Smooth muscle cell (in vitro differentiated cells): Measurements from ENCODE around the gene RGS12. TPM values are rescaled to one million over a fixed set of nuclear protein-coding genes. Genes with fewer than 3 reads are reported as not detected.

Experiments
- DNase-seq: peaks from one replicate; lab custom pipeline; 2025; ENCODE audit not compliant: unreplicated experiment; lab: John Stamatoyannopoulos, UW
- H2AFZ ChIP-seq: fragments of 200-600 bp; sonication (generic); 2 replicates; pipeline ENCODE4 v1.6.0; 2016; ENCODE audit warnings: antibody characterized with exemption, low read depth, mild to moderate bottlenecking
- H3F3A ChIP-seq: fragments of 200-600 bp; sonication (generic); 2 replicates; pipeline ENCODE4 v1.6.0; 2017; ENCODE audit warnings: antibody characterized with exemption, low read depth
- H3K27ac ChIP-seq: fragments of 200-600 bp; sonication (generic); 2 replicates; pipeline ENCODE4 v1.5.1; 2016; ENCODE audit warnings: low read depth, mild to moderate bottlenecking
- H3K27me3 ChIP-seq: fragments of 200-600 bp; sonication (generic); 2 replicates; pipeline ENCODE4 v1.6.1; 2016; ENCODE audit warnings: low read depth, mild to moderate bottlenecking
- H3K36me3 ChIP-seq: fragments of 200-600 bp; sonication (generic); 2 replicates; pipeline ENCODE4 v1.5.1; 2016; ENCODE audit warnings: low read depth
- H3K4me1 ChIP-seq: fragments of 200-600 bp; sonication (generic); 2 replicates; pipeline ENCODE4 v1.5.1; 2016; ENCODE audit warnings: low read depth
- H3K4me2 ChIP-seq: fragments of 200-600 bp; sonication (generic); 2 replicates; pipeline ENCODE4 v1.6.0; 2016; ENCODE audit warnings: mild to moderate bottlenecking
- H3K4me3 ChIP-seq: fragments of 200-600 bp; sonication (generic); 2 replicates; pipeline ENCODE4 v1.5.1; 2016; ENCODE audit warnings: mild to moderate bottlenecking
- H3K79me2 ChIP-seq: fragments of 200-600 bp; sonication (generic); 2 replicates; pipeline ENCODE4 v1.6.0; 2016; ENCODE audit warnings: low read depth, mild to moderate bottlenecking
- H3K9ac ChIP-seq: fragments of 200-600 bp; sonication (generic); 2 replicates; pipeline ENCODE4 v1.6.0; 2016; ENCODE audit warnings: low read depth
- H3K9me3 ChIP-seq: fragments of 200-600 bp; sonication (generic); replicated peaks from 2 replicates; pipeline ENCODE4 v1.5.1; 2016; ENCODE audit warnings: low read depth
- H4K20me1 ChIP-seq: fragments of 200-600 bp; sonication (generic); 2 replicates; pipeline ENCODE4 v1.6.0; 2016; ENCODE audit warnings: low read depth
- CTCF ChIP-seq: fragments of 200-600 bp; sonication (generic); IDR thresholded peaks from 2 replicates; pipeline ENCODE4 v1.5.1; 2017; ENCODE audit warnings: borderline replicate concordance, mild to moderate bottlenecking, antibody characterized with exemption; ENCODE audit not compliant: insufficient read depth, poor library complexity, severe bottlenecking
- WGBS: methylation state at CpG from one replicate; pipeline ENCODE4 v1.1.7; 2016; ENCODE audit warnings: low lambda C conversion rate; 5-methylcytosine and 5-hydroxymethylcytosine counted together
- polyA plus RNA-seq: library from polyadenylated mRNA; unstranded; fragments of >200 nt; fragmentation: Nextera tagmentation; extraction: Ambion mirVana; gene quantifications from 2 replicates; pipeline ENCODE4 v1.2.1, GENCODE V29; 2016
- total RNA-seq: library from RNA; depleted of rRNA; stranded (reverse); fragments of >200 nt; gene quantifications from 2 replicates; pipeline ENCODE4 v1.2.3, GENCODE V29; 2014

Gene RGS12
- total and polyA plus RNA-seq, 2 experiments from 2014 or later, result 20.5 to 28.5 TPM

DNA sequence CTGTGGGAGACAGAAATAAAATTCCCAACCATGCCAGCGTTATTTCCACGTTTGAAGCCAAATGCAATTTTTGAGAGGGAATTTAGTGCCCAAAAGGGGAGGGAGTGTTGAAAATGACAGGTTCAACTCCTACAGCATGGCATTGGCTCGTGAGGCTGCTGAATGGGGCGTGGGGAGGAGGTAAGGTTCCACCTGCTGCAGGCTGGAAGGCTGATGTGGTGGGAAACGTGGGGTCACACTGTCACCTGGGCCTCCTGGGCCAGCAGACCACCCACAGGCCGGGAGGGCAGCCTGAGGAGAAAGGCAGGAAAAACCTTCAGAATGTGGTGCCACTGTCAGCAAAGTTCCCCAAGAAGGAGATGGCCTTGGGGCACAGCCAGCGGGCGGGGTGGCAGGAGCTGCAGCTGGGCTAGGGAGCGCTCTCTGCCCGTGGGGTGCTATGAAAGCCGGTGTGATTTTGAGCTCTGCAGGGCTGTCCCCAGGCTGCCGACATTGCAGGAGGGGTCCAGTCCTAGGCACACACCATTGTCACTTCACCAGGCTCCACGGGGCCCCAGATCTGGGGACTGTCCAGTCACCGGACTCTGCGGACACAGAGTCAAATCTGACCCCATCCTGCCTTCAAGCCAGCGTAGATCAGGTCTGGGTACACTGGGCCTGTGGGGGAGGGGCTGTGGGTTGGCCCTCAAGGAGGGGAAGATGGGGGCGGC, 24.3 kb upstream of the RGS12 start:
- Histone ChIP-seq H3K27ac (no peak overlapping the region), H3K79me2 (no peaks in the 10 kb centered on the region), H2AFZ (no peak overlapping the region), H3K4me3 (no peak overlapping the region), H3K27me3 (no peaks in the 10 kb centered on the region), H3K9me3 (no peaks in the 10 kb centered on the region), H3K4me1 (no peaks in the 10 kb centered on the region), H3K36me3 (no peaks in the 10 kb centered on the region), H3K4me2 (no peak overlapping the region), H3K9ac (no peak overlapping the region), H4K20me1 (no peaks in the 10 kb centered on the region), H3F3A (no peaks in the 10 kb centered on the region)
- no peak for TF ChIP-seq CTCF
- DNase-seq, result no peak
- WGBS, result 89% methylated on average over 17 of the region's 17 CpGs

DNA sequence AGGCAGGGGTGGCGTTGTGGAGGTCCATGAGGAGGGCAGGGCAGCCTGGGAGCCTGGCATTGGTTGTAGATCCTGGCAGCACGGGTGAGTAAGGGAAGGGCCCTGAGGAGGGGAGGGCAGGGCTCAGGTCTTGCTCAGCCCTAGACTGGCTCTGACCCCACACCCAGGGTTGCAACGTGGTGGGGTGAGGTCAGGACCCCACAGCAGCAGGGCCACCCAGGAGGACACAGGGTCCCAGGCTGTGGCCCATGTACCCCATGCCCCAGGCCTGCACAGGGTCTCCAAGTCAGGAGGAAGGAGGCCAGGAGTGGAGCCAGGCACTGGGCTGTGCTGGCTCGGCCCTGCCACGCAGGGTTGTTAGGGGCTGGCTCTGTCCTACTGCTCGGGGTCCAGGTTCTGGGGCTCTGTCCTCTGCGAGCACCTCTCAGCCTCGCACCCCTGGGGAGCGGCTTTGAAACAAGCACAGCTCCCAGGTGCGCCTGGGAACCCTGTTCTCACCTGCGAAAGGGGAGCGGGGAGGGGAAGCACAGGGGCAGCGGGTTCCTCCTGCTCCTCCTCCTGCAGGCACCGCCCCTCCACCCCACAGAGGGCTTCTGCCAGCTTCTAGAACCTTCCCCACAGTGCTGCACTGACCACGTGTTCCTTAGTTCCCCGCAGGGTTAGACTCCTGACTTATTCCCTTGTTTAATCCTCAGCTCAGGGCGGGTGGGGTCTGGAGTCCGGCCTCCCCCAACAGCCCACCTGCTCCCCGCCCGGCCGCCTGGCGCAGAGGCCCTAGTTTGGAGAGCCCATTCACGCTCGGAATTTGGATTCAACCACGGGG, 23.5 kb upstream of the RGS12 start:
- no peaks in the 10 kb centered on the region for H3K27me3 ChIP-seq
- no peak overlapping the region for H3K27ac ChIP-seq
- whole genome bisulfite sequencing, result 91% methylated on average over 23 of the region's 25 CpGs
- DNase-seq, result no peak
- no peak for TF ChIP-seq CTCF
- H3K4me2 ChIP-seq, result no peak overlapping the region
- H2AFZ ChIP-seq, result no peak overlapping the region
- H3K9me3 ChIP-seq, result no peaks in the 10 kb centered on the region
- H3K9ac ChIP-seq, result no peak overlapping the region
- no peaks in the 10 kb centered on the region for H4K20me1 ChIP-seq
- no peaks in the 10 kb centered on the region for H3K4me1 ChIP-seq
- H3K36me3 ChIP-seq, result no peaks in the 10 kb centered on the region
- no peak overlapping the region for H3K4me3 ChIP-seq
- H3K79me2 ChIP-seq, result no peaks in the 10 kb centered on the region
- H3F3A ChIP-seq, result no peaks in the 10 kb centered on the region

GRCh38 chr4:3269991-3270611, 22.7 kb upstream of the RGS12 start:
- no peaks in the 10 kb centered on the region for H3K36me3 ChIP-seq
- H3K27ac ChIP-seq, result no peak overlapping the region
- no peak for TF ChIP-seq CTCF
- no peak overlapping the region for H3K4me3 ChIP-seq
- no peak overlapping the region for H3K4me2 ChIP-seq
- H3K9ac ChIP-seq, result no peak overlapping the region
- no peaks in the 10 kb centered on the region for H3F3A ChIP-seq
- no peaks in the 10 kb centered on the region for H3K4me1 ChIP-seq
- no peaks in the 10 kb centered on the region for H3K27me3 ChIP-seq
- WGBS, result 96% methylated on average over 17 of the region's 17 CpGs
- no peak overlapping the region for H2AFZ ChIP-seq
- no peak for DNase-seq
- no peaks in the 10 kb centered on the region for H3K79me2 ChIP-seq
- no peaks in the 10 kb centered on the region for H3K9me3 ChIP-seq
- no peaks in the 10 kb centered on the region for H4K20me1 ChIP-seq
